HepG2 (cell line): ENCODE data around the gene ATP7B. TPM values are rescaled to one million over a fixed set of nuclear protein-coding genes. Genes with fewer than 3 reads are reported as not detected.

ENCODE experiments used
- GATA4 ChIP-seq: sonication (generic); IDR thresholded peaks from 2 replicates; pipeline ENCODE4 v1.6.1; 2016; ENCODE audit warnings: antibody characterized with exemption, low read depth, borderline replicate concordance
- GLI4 ChIP-seq: sonication (generic); formaldehyde crosslinking; IDR thresholded peaks from 2 replicates; pipeline ENCODE4 v1.5.1; 2020; ENCODE audit warnings: missing genetic modification reagents, mild to moderate bottlenecking, moderate library complexity, borderline replicate concordance
- HDAC6 ChIP-seq: fragments of 200-600 bp; sonication (generic); IDR thresholded peaks from 2 replicates; pipeline ENCODE4 v1.7.0; 2017; ENCODE audit warnings: mild to moderate bottlenecking, antibody characterized with exemption, low read length, low read depth
- PAX8 ChIP-seq: sonication (generic); formaldehyde crosslinking; IDR thresholded peaks from 2 replicates; pipeline ENCODE4 v1.8.0; 2022; ENCODE audit warnings: mild to moderate bottlenecking, missing genetic modification reagents, borderline replicate concordance
- POGZ ChIP-seq: sonication (generic); formaldehyde crosslinking; IDR thresholded peaks from 2 replicates; pipeline ENCODE4 v1.4.0; 2020; ENCODE audit warnings: mild to moderate bottlenecking, missing genetic modification reagents
- POLR2G ChIP-seq: fragments of 200-400 bp; formaldehyde crosslinking; IDR thresholded peaks from 2 replicates; pipeline ENCODE4 v1.6.1; 2018; ENCODE audit warnings: mild to moderate bottlenecking, low read depth, low read length, moderate library complexity
- RFX1 ChIP-seq: fragments of 450-650 bp; IDR thresholded peaks from 2 replicates; pipeline ENCODE4 v1.6.1; 2017
- SOX13 ChIP-seq, 3 experiments: fragments of 450-650 bp in 1 of 3; sonication (generic) in 1 of 3; formaldehyde crosslinking in 1 of 3; IDR thresholded peaks in 2 of 3; conservative IDR thresholded peaks in 1 of 3; 2 replicates each; pipeline versions ENCODE4 v1.5.0 to v1.6.1; 2016 to 2020; ENCODE audit warnings: antibody characterized with exemption in 1 of 3, mild to moderate bottlenecking in 1 of 3, missing compliant biosample characterization in 1 of 3, missing genetic modification reagents in 1 of 3, moderate library complexity in 1 of 3
- XBP1 ChIP-seq: sonication (generic); formaldehyde crosslinking; IDR thresholded peaks from 2 replicates; pipeline ENCODE4 v1.5.0; 2020; ENCODE audit warnings: missing genetic modification reagents
- ZKSCAN5 ChIP-seq: sonication (generic); formaldehyde crosslinking; IDR thresholded peaks from 2 replicates; pipeline ENCODE4 v1.5.1; 2020; ENCODE audit warnings: mild to moderate bottlenecking, missing genetic modification reagents
- ZNF10 ChIP-seq: sonication (generic); formaldehyde crosslinking; IDR thresholded peaks from 2 replicates; pipeline ENCODE4 v1.4.0; 2020; ENCODE audit warnings: mild to moderate bottlenecking, low read depth, missing genetic modification reagents, borderline replicate concordance
- ZNF333 ChIP-seq: sonication (generic); formaldehyde crosslinking; IDR thresholded peaks from 2 replicates; pipeline ENCODE4 v1.4.0; 2020; ENCODE audit warnings: mild to moderate bottlenecking, missing genetic modification reagents, borderline replicate concordance
- ZNF768 ChIP-seq: sonication (generic); formaldehyde crosslinking; IDR thresholded peaks from 2 replicates; pipeline ENCODE4 v1.4.0; 2020; ENCODE audit warnings: missing genetic modification reagents
- polyA plus RNA-seq, 8 experiments: library from polyadenylated mRNA; depleted of rRNA in 3 of 8; stranded (reverse) in 7 of 8; unstranded in 1 of 8; fragments of >200 nt; fragmentation: Illumina TruSeq in 4 of 8; extraction: Trizol in 4 of 8; gene quantifications; 2 replicates each; pipeline versions ENCODE4 v1.2.1 to v1.2.3, GENCODE V29; 2011 to 2016; ENCODE audit warnings: low read depth in 4 of 8, missing spikeins in 1 of 8, mixed read lengths in 1 of 8; ENCODE audit not compliant: insufficient read depth in 1 of 8
- total RNA-seq, 5 experiments: library from RNA; depleted of rRNA; stranded (reverse); fragments of >200 nt; fragmentation: Illumina TruSeq; extraction: Trizol; gene quantifications; 2 replicates each; pipeline ENCODE4 v1.2.3, GENCODE V29; 2016; ENCODE audit warnings: low read depth in 1 of 5
- TF ChIP-seq, protein P1 (sequence below): sonication (generic); formaldehyde crosslinking; IDR thresholded peaks from 2 replicates; pipeline ENCODE4 v1.5.0; 2020; ENCODE audit warnings: mild to moderate bottlenecking, missing genetic modification reagents, borderline replicate concordance
- TF ChIP-seq, protein P2 (sequence below): sonication (generic); formaldehyde crosslinking; IDR thresholded peaks from 2 replicates; pipeline ENCODE4 v1.5.0; 2020; ENCODE audit warnings: mild to moderate bottlenecking, missing genetic modification reagents, borderline replicate concordance

The ATP7B gene
- total and polyA plus RNA-seq, 2 of the 13 experiments (the other 11 are each of a cell fraction or from before 2014, with no cell fraction given), result 31.8 to 57.4 TPM

- TF ChIP-seq SOX13 (IDR thresholded peaks at IDR 0.05) (no peak), SOX13 (CRISPR knock-in tag; conservative IDR thresholded peaks at IDR 0.05 in 1 of 2, IDR thresholded peaks at IDR 0.05 in 1 of 2) (peak in 1 of 2 experiments; percentile 88; a peak in 2 of 4 replicates), POGZ (CRISPR knock-in tag) (peak; percentile 73), RFX1 (no peak), HDAC6 (no peak), ZNF10 (CRISPR knock-in tag) (no peak), PAX8 (CRISPR knock-in tag) (no peak), GATA4 (peak; percentile 94), ZKSCAN5 (no peak), ZNF768 (no peak), ZNF333 (CRISPR knock-in tag) (no peak), POLR2G (no peak), GLI4 (CRISPR knock-in tag) (no peak), XBP1 (CRISPR knock-in tag) (no peak)
- TF ChIP-seq, protein P1, sequence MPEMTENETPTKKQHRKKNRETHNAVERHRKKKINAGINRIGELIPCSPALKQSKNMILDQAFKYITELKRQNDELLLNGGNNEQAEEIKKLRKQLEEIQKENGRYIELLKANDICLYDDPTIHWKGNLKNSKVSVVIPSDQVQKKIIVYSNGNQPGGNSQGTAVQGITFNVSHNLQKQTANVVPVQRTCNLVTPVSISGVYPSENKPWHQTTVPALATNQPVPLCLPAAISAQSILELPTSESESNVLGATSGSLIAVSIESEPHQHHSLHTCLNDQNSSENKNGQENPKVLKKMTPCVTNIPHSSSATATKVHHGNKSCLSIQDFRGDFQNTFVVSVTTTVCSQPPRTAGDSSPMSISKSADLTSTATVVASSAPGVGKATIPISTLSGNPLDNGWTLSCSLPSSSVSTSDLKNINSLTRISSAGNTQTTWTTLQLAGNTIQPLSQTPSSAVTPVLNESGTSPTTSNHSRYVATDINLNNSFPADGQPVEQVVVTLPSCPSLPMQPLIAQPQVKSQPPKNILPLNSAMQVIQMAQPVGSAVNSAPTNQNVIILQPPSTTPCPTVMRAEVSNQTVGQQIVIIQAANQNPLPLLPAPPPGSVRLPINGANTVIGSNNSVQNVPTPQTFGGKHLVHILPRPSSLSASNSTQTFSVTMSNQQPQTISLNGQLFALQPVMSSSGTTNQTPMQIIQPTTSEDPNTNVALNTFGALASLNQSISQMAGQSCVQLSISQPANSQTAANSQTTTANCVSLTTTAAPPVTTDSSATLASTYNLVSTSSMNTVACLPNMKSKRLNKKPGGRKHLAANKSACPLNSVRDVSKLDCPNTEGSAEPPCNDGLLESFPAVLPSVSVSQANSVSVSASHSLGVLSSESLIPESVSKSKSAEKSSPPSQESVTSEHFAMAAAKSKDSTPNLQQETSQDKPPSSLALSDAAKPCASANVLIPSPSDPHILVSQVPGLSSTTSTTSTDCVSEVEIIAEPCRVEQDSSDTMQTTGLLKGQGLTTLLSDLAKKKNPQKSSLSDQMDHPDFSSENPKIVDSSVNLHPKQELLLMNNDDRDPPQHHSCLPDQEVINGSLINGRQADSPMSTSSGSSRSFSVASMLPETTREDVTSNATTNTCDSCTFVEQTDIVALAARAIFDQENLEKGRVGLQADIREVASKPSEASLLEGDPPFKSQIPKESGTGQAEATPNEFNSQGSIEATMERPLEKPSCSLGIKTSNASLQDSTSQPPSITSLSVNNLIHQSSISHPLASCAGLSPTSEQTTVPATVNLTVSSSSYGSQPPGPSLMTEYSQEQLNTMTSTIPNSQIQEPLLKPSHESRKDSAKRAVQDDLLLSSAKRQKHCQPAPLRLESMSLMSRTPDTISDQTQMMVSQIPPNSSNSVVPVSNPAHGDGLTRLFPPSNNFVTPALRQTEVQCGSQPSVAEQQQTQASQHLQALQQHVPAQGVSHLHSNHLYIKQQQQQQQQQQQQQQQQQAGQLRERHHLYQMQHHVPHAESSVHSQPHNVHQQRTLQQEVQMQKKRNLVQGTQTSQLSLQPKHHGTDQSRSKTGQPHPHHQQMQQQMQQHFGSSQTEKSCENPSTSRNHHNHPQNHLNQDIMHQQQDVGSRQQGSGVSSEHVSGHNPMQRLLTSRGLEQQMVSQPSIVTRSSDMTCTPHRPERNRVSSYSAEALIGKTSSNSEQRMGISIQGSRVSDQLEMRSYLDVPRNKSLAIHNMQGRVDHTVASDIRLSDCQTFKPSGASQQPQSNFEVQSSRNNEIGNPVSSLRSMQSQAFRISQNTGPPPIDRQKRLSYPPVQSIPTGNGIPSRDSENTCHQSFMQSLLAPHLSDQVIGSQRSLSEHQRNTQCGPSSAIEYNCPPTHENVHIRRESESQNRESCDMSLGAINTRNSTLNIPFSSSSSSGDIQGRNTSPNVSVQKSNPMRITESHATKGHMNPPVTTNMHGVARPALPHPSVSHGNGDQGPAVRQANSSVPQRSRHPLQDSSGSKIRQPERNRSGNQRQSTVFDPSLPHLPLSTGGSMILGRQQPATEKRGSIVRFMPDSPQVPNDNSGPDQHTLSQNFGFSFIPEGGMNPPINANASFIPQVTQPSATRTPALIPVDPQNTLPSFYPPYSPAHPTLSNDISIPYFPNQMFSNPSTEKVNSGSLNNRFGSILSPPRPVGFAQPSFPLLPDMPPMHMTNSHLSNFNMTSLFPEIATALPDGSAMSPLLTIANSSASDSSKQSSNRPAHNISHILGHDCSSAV, result no peak
- TF ChIP-seq, protein P2, sequence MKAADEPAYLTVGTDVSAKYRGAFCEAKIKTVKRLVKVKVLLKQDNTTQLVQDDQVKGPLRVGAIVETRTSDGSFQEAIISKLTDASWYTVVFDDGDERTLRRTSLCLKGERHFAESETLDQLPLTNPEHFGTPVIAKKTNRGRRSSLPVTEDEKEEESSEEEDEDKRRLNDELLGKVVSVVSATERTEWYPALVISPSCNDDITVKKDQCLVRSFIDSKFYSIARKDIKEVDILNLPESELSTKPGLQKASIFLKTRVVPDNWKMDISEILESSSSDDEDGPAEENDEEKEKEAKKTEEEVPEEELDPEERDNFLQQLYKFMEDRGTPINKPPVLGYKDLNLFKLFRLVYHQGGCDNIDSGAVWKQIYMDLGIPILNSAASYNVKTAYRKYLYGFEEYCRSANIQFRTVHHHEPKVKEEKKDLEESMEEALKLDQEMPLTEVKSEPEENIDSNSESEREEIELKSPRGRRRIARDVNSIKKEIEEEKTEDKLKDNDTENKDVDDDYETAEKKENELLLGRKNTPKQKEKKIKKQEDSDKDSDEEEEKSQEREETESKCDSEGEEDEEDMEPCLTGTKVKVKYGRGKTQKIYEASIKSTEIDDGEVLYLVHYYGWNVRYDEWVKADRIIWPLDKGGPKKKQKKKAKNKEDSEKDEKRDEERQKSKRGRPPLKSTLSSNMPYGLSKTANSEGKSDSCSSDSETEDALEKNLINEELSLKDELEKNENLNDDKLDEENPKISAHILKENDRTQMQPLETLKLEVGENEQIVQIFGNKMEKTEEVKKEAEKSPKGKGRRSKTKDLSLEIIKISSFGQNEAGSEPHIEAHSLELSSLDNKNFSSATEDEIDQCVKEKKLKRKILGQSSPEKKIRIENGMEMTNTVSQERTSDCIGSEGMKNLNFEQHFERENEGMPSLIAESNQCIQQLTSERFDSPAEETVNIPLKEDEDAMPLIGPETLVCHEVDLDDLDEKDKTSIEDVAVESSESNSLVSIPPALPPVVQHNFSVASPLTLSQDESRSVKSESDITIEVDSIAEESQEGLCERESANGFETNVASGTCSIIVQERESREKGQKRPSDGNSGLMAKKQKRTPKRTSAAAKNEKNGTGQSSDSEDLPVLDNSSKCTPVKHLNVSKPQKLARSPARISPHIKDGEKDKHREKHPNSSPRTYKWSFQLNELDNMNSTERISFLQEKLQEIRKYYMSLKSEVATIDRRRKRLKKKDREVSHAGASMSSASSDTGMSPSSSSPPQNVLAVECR (CRISPR knock-in tag), result peak; percentile 47; the same call in 1 of the 2 replicates
Measured at GRCh38 chr13:51997641-51998330, 13.5 kb downstream of the ATP7B start (continued).
